Ascending aorta (tissue), 2 donors: ENCODE data around the gene SHISAL1. TPM values are rescaled to one million over a fixed set of nuclear protein-coding genes. Genes with fewer than 3 reads are reported as not detected.

Experiments used
- DNase-seq, 2 donors: peaks; one replicate each; pipeline ENCODE4 v3.0.0-alpha.2; 2019; ENCODE audit warnings: low spot score in 2 of 2
- H3K27ac ChIP-seq, 2 donors: fragments of 200-600 bp; sonication (generic); one replicate each; pipeline ENCODE4 v1.5.1; 2016 to 2017; ENCODE audit warnings: mild to moderate bottlenecking in 1 of 2
- H3K27me3 ChIP-seq: fragments of 200-600 bp; sonication (generic); one replicate; pipeline ENCODE4 v1.5.1; 2017
- H3K36me3 ChIP-seq, 2 donors: fragments of 200-600 bp; sonication (generic); one replicate each; pipeline ENCODE4 v1.5.1; 2016
- H3K4me1 ChIP-seq, 2 donors: fragments of 200-600 bp; sonication (generic); one replicate each; pipeline ENCODE4 v1.5.1; 2016 to 2017; ENCODE audit warnings: mild to moderate bottlenecking in 1 of 2
- H3K4me3 ChIP-seq, 2 donors: fragments of 200-600 bp; sonication (generic); one replicate each; pipeline ENCODE4 v1.5.1; 2016 to 2017; ENCODE audit warnings: mild to moderate bottlenecking in 1 of 2
- H3K9me3 ChIP-seq, 2 donors: fragments of 200-600 bp; sonication (generic); one replicate each; pipeline ENCODE4 v1.5.1; 2016
- intact Hi-C: fragments of 100-400 bp; cut with DNase I; formaldehyde crosslinking; loops from one replicate; pipeline ENCODE4 v1.15.1; 2023
- total RNA-seq: library from RNA; depleted of rRNA; stranded (reverse); fragments of >200 nt; gene quantifications from one replicate; pipeline ENCODE4 v1.1.0, GENCODE V29; 2016
- TF ChIP-seq, protein P1 (sequence below), 3 experiments: fragments of 200-600 bp in 2 of 3; fragments of 450-650 bp in 1 of 3; sonication (generic) in 2 of 3; IDR thresholded peaks; one replicate each; pipeline ENCODE4 v1.5.1; 2016 to 2019; ENCODE audit warnings: antibody characterized with exemption in 3 of 3, mild to moderate bottlenecking in 1 of 3, moderate library complexity in 1 of 3

The SHISAL1 gene
- total RNA-seq, 1 donor from 2014 or later, result 1.6 TPM

- H3K4me3 ChIP-seq, result no peak overlapping the region
- no peaks in the 10 kb centered on the region for H3K36me3 ChIP-seq
- H3K27me3 ChIP-seq, result no peaks in the 10 kb centered on the region
- H3K9me3 ChIP-seq, result no peaks in the 10 kb centered on the region
- H3K4me1 ChIP-seq, result no peaks in the 10 kb centered on the region
- intact Hi-C loops, result no loop called here
- no peak overlapping the region for H3K27ac ChIP-seq
- no peak for DNase-seq
- TF ChIP-seq, protein P1, sequence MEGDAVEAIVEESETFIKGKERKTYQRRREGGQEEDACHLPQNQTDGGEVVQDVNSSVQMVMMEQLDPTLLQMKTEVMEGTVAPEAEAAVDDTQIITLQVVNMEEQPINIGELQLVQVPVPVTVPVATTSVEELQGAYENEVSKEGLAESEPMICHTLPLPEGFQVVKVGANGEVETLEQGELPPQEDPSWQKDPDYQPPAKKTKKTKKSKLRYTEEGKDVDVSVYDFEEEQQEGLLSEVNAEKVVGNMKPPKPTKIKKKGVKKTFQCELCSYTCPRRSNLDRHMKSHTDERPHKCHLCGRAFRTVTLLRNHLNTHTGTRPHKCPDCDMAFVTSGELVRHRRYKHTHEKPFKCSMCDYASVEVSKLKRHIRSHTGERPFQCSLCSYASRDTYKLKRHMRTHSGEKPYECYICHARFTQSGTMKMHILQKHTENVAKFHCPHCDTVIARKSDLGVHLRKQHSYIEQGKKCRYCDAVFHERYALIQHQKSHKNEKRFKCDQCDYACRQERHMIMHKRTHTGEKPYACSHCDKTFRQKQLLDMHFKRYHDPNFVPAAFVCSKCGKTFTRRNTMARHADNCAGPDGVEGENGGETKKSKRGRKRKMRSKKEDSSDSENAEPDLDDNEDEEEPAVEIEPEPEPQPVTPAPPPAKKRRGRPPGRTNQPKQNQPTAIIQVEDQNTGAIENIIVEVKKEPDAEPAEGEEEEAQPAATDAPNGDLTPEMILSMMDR (IDR thresholded peaks at IDR 0.05), result no peak
Observed at GRCh38 chr22:44194569-44194968, 118.2 kb downstream of the SHISAL1 start.

Other genes starting within 250 kb of the SHISAL1 start
- gene PARVG, start 132.0 kb downstream of the SHISAL1 start, total RNA-seq, result 19.9 TPM
- gene RTL6, start 185.3 kb upstream of the SHISAL1 start, total RNA-seq, result 26.8 TPM